SIG-M5 treated with dmso at 0.1 percent for 504 hours (cell line): ENCODE measurements around the gene DLK1.
A peak's percentile ranks its signal among the peaks of the same experiment; 100 is the strongest.

Experiments used
- DNase-seq: peaks from one replicate; lab custom pipeline; 2025; ENCODE audit not compliant: unreplicated experiment; lab: John Stamatoyannopoulos, UW

The DLK1 gene

GRCh38 chr14:100692859-100693558 lies 33.7 kb upstream of the DLK1 start:
- no peak for DNase-seq

- DNase-seq: no peak
Measured at GRCh38 chr14:100693877-100694578, 32.7 kb upstream of the DLK1 start.

GRCh38 chr14:100694579-100695422 lies 31.9 kb upstream of the DLK1 start:
- no peak for DNase-seq

- no peak for DNase-seq
Measured at GRCh38 chr14:100695423-100695738, 31.3 kb upstream of the DLK1 start.

- no peak for DNase-seq
Measured at GRCh38 chr14:100696008-100696407, 30.7 kb upstream of the DLK1 start.

- DNase-seq: no peak
Measured at GRCh38 chr14:100696590-100696989, 30.1 kb upstream of the DLK1 start.

- no peak for DNase-seq
Measured at GRCh38 chr14:100698066-100698465, 28.6 kb upstream of the DLK1 start.

GRCh38 chr14:100698666-100699448 lies 27.8 kb upstream of the DLK1 start:
- DNase-seq: no peak

GRCh38 chr14:100701314-100701713 lies 25.4 kb upstream of the DLK1 start:
- DNase-seq: no peak

- no peak for DNase-seq
Measured at GRCh38 chr14:100702590-100702989, 24.1 kb upstream of the DLK1 start.

- peak; percentile 47 for DNase-seq
Measured at GRCh38 chr14:100703386-100704220, 23.1 kb upstream of the DLK1 start.

GRCh38 chr14:100706200-100706599 lies 20.5 kb upstream of the DLK1 start:
- DNase-seq: no peak

GRCh38 chr14:100706860-100707259 lies 19.8 kb upstream of the DLK1 start:
- no peak for DNase-seq

- peak; percentile 28 for DNase-seq
Measured at GRCh38 chr14:100708425-100709288, 18.0 kb upstream of the DLK1 start.

GRCh38 chr14:100709289-100710284 lies 17.1 kb upstream of the DLK1 start:
- DNase-seq: no peak

- no peak for DNase-seq
Measured at GRCh38 chr14:100710391-100710790, 16.3 kb upstream of the DLK1 start.

GRCh38 chr14:100710826-100711462 lies 15.7 kb upstream of the DLK1 start:
- DNase-seq: no peak

- no peak for DNase-seq
Measured at GRCh38 chr14:100711493-100711892, 15.2 kb upstream of the DLK1 start.
